DND-41 (cell line): ENCODE data around the gene C19orf73.

Experiments used
- ATAC-seq: fragments of 200-7000 bp; cut with Tn5 transposase; 3 replicates; pipeline ENCODE4 v1.9.1; 2021; ENCODE audit warnings: low read depth; ENCODE audit not compliant: insufficient read depth
- DNase-seq: peaks from one replicate; pipeline ENCODE4 v3.0.0-alpha.2; 2020
- H2AFZ ChIP-seq: 2 replicates; pipeline ENCODE4 v1.6.0; 2012; ENCODE audit warnings: low read depth, low read length
- H3K27ac ChIP-seq: 2 replicates; pipeline ENCODE4 v1.5.1; 2012; ENCODE audit warnings: low read length, inconsistent platforms
- H3K27me3 ChIP-seq: fragments of 200-600 bp; sonication (generic); 2 replicates; pipeline ENCODE4 v1.6.0; 2012; ENCODE audit warnings: low read length, mild to moderate bottlenecking, inconsistent platforms; ENCODE audit not compliant: insufficient read depth, poor library complexity
- H3K36me3 ChIP-seq: 2 replicates; pipeline ENCODE4 v1.5.1; 2012; ENCODE audit warnings: low read length, inconsistent platforms; ENCODE audit not compliant: insufficient read depth
- H3K4me1 ChIP-seq: 2 replicates; pipeline ENCODE4 v1.5.1; 2012; ENCODE audit warnings: mild to moderate bottlenecking, low read length; ENCODE audit not compliant: insufficient read depth
- H3K4me2 ChIP-seq: 2 replicates; pipeline ENCODE4 v1.6.0; 2012; ENCODE audit warnings: mild to moderate bottlenecking, moderate library complexity, low read length, inconsistent platforms; ENCODE audit not compliant: insufficient read depth
- H3K4me3 ChIP-seq, 2 experiments: fragments of 200-600 bp in 1 of 2; shearing (Covaris generic) in 1 of 2; 2 replicates each; pipeline ENCODE4 v1.5.1; 2012 to 2016; ENCODE audit warnings: inconsistent platforms in 2 of 2, low read length in 2 of 2, mild to moderate bottlenecking in 2 of 2, low read depth in 1 of 2, moderate library complexity in 1 of 2
- H3K79me2 ChIP-seq: 2 replicates; pipeline ENCODE4 v1.6.0; 2012; ENCODE audit warnings: low read length, inconsistent platforms; ENCODE audit not compliant: insufficient read depth
- H3K9ac ChIP-seq: 2 replicates; pipeline ENCODE4 v1.6.0; 2012; ENCODE audit warnings: low read depth, mild to moderate bottlenecking, inconsistent platforms, low read length, moderate library complexity
- H3K9me3 ChIP-seq: 2 replicates; pipeline ENCODE4 v1.5.1; 2012; ENCODE audit warnings: low read length, moderate library complexity, mild to moderate bottlenecking, inconsistent platforms; ENCODE audit not compliant: insufficient read depth, severe bottlenecking
- H4K20me1 ChIP-seq: 2 replicates; pipeline ENCODE4 v1.6.0; 2012; ENCODE audit warnings: low read length; ENCODE audit not compliant: insufficient read depth
- CTCF ChIP-seq: IDR thresholded peaks from 2 replicates; pipeline ENCODE4 v1.5.1; 2012; ENCODE audit warnings: borderline replicate concordance, low read length, moderate library complexity, mild to moderate bottlenecking; ENCODE audit not compliant: poor library complexity, severe bottlenecking; ENCODE audit errors: extremely low read depth
- EZH2 ChIP-seq: IDR thresholded peaks from 3 replicates; pipeline ENCODE4 v1.6.1; 2012; ENCODE audit warnings: borderline replicate concordance, low read depth, mild to moderate bottlenecking, moderate library complexity, low read length, inconsistent platforms; ENCODE audit not compliant: severe bottlenecking

C19orf73 gene

GRCh38 chr19:49106648-49107135 lies 12.3 kb downstream of the C19orf73 start:
- H3K4me3 ChIP-seq, result no peak overlapping the region
- no peak overlapping the region for H3K9ac ChIP-seq
- no peak overlapping the region for H3K4me2 ChIP-seq
- H3K27me3 ChIP-seq, result no peaks in the 10 kb centered on the region
- peaks cover 9% of the 10 kb centered on the region; the same call in 1 of the 2 replicates for H3K79me2 ChIP-seq
- ATAC-seq (peak; percentile 74), DNase-seq (peak; percentile 69)
- H4K20me1 ChIP-seq, result peaks cover 72% of the 10 kb centered on the region
- peaks cover 82% of the 10 kb centered on the region for H3K36me3 ChIP-seq
- no peaks in the 10 kb centered on the region for H3K9me3 ChIP-seq
- no peaks in the 10 kb centered on the region for H3K4me1 ChIP-seq
- H2AFZ ChIP-seq, result no peak overlapping the region
- no peak overlapping the region for H3K27ac ChIP-seq
- TF ChIP-seq EZH2 (no peak), CTCF (peak; percentile 91)

DNA sequence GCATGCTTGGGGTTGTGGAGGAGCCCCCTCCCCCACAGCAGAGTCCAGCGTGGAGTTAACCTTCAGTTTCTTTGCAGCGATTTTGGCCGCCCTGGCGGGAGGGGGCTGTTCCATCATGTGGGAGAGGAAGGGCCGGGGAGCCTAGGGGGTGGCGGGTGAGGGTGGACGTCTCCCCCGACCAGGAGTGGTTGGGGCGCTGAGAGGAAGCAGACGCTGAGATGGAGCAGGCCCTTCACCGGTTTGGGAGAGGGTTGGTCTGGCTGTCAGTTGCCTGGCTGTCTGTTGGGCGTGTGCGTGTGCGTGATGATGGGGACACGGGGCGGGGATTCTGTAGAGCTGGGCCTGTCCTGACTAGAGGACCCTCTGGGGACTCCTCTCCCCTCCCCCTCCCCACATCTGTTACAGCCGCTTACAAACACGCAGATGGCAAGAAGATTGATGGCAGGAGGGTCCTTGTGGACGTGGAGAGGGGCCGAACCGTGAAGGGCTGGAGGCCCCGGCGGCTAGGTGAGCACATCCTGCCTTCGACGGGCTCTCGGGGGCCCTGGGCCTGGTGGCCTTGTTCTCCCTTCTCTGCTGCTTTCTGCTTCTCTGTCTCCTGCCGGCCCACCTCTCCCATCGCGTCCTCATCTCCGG lies 14.6 kb downstream of the C19orf73 start:
- Histone ChIP-seq H2AFZ (no peak overlapping the region), H3K4me2 (no peak overlapping the region), H3K9ac (no peak overlapping the region), H3K36me3 (peaks cover 99% of the 10 kb centered on the region), H3K27me3 (no peaks in the 10 kb centered on the region), H3K79me2 (peaks cover 24% of the 10 kb centered on the region), H3K4me3 (no peak overlapping the region), H3K4me1 (no peaks in the 10 kb centered on the region), H3K9me3 (no peaks in the 10 kb centered on the region), H4K20me1 (peaks cover 84% of the 10 kb centered on the region), H3K27ac (no peak overlapping the region)
- DNase-seq (no peak), ATAC-seq (no peak)
- TF ChIP-seq EZH2 (no peak), CTCF (no peak)

DNA sequence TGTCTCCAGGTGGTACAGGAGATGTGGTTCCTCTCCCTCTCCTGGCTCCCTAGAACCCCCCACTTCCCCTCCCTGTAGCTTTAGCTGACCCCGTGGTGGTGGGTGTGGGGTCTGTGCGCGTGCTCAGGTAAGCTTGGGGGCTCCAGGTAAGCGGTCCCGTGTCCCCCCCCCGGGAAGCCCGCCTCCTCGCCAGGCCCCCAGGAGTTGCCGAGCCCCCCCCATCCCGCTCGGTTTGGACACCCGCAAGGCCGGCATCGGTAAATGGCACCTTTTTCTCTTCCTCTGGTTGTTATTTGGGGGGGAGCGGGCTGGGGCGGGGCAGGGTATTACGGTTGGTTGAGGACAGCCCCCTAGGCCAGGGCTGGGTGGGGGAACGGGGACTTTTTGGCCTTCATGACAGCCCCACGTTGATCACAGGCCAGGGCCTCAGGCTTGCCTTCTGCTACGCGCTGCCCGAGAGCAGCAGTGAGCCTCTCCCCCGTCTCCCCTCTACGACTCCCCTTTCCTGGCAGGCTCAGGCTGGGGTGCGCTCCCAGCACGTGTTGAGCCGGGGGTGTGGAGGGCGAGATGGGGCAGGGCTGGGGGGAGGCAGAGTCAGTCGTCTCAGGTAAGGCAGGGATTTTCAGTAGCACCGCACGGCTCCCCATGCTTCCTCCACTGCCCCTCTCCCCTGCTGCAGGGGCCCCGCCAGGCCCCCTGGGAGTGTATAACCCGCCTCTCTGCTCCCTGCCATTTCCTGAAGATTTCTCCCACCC lies 15.4 kb downstream of the C19orf73 start:
- H3K27ac ChIP-seq, result no peak overlapping the region
- TF ChIP-seq EZH2, result no peak
- TF ChIP-seq CTCF, result no peak
- H3K27me3 ChIP-seq, result no peaks in the 10 kb centered on the region
- no peak overlapping the region for H3K4me2 ChIP-seq
- H3K36me3 ChIP-seq, result peaks cover 99% of the 10 kb centered on the region
- DNase-seq (no peak), ATAC-seq (no peak)
- no peaks in the 10 kb centered on the region; the same call in 1 of the 2 replicates for H3K4me1 ChIP-seq
- H3K79me2 ChIP-seq, result peaks cover 32% of the 10 kb centered on the region
- no peak overlapping the region for H3K9ac ChIP-seq
- no peaks in the 10 kb centered on the region for H3K9me3 ChIP-seq
- H3K4me3 ChIP-seq, result no peak overlapping the region
- H2AFZ ChIP-seq, result no peak overlapping the region
- H4K20me1 ChIP-seq, result peaks cover 85% of the 10 kb centered on the region
